ENCODE measurements around the gene ZPR1. TPM values are rescaled to one million over a fixed set of nuclear protein-coding genes. Genes with fewer than 3 reads are reported as not detected.

ZPR1 gene
- total RNA-seq, 1 donor from 2014 or later = 35.4 TPM

GRCh38 chr11:116825434-116825833 lies 37.6 kb upstream of the ZPR1 start:
- DNase-seq = no peak
- H3K9me3 ChIP-seq = no peaks in the 10 kb centered on the region
- H3K4me1 ChIP-seq = no peaks in the 10 kb centered on the region
- no peak overlapping the region for H3K27ac ChIP-seq
- no peaks in the 10 kb centered on the region for H3K36me3 ChIP-seq
- no peak for ATAC-seq
- no peak for TF ChIP-seq CTCF (IDR thresholded peaks at IDR 0.05)
- intact Hi-C loops (cut with DNase I) = no loop called here
- no peaks in the 10 kb centered on the region for H3K27me3 ChIP-seq (ENCODE audit: low read depth)
- H3K4me3 ChIP-seq = no peak overlapping the region

- Histone ChIP-seq H3K27ac (no peak within 1 kb of the TSS), H3K9me3 (no peaks in the 10 kb centered on the region), H3K36me3 (no peaks in the 10 kb centered on the region), H3K4me1 (no peaks in the 10 kb centered on the region), H3K4me3 (no peak within 1 kb of the TSS), H3K27me3 (ENCODE audit: low read depth) (no peaks in the 10 kb centered on the region)
- intact Hi-C loops (cut with DNase I) = no loop called here
- ATAC-seq (no peak), DNase-seq (no peak)
- no peak for TF ChIP-seq CTCF (IDR thresholded peaks at IDR 0.05)
Measured at GRCh38 chr11:116823031-116823843, 35.4 kb upstream of the ZPR1 start, which contains the start of gene APOA4. Gene APOA4, minus strand, starts transcription at chr11:116823304. Its CDS starts 113 bp downstream, at chr11:116823191.

- TF ChIP-seq CTCF (IDR thresholded peaks at IDR 0.05) = no peak
- ATAC-seq (no peak), DNase-seq (no peak)
- Histone ChIP-seq H3K9me3 (no peaks in the 10 kb centered on the region), H3K36me3 (no peaks in the 10 kb centered on the region), H3K27me3 (ENCODE audit: low read depth) (no peaks in the 10 kb centered on the region), H3K4me3 (no peak overlapping the region), H3K27ac (no peak overlapping the region), H3K4me1 (no peaks in the 10 kb centered on the region)
- intact Hi-C loops (cut with DNase I) = no loop called here
Measured at GRCh38 chr11:116822575-116822974, 34.8 kb upstream of the ZPR1 start.

GRCh38 chr11:116821050-116821918 lies 33.5 kb upstream of the ZPR1 start:
- ATAC-seq (peak in 1 of 2 donors; percentile 30), DNase-seq (no peak)
- TF ChIP-seq CTCF (IDR thresholded peaks at IDR 0.05) = no peak
- no peaks in the 10 kb centered on the region for H3K36me3 ChIP-seq
- H3K27ac ChIP-seq = no peak overlapping the region
- H3K27me3 ChIP-seq (ENCODE audit: low read depth) = no peaks in the 10 kb centered on the region
- intact Hi-C loops (cut with DNase I) = no loop called here
- H3K4me1 ChIP-seq = no peaks in the 10 kb centered on the region
- no peaks in the 10 kb centered on the region for H3K9me3 ChIP-seq
- H3K4me3 ChIP-seq = no peak overlapping the region

GRCh38 chr11:116819049-116819448 lies 31.2 kb upstream of the ZPR1 start:
- Histone ChIP-seq H3K27ac (no peak overlapping the region), H3K4me1 (no peaks in the 10 kb centered on the region), H3K9me3 (no peaks in the 10 kb centered on the region), H3K36me3 (no peaks in the 10 kb centered on the region), H3K4me3 (no peak overlapping the region), H3K27me3 (ENCODE audit: low read depth) (no peaks in the 10 kb centered on the region)
- ATAC-seq = no peak
- TF ChIP-seq CTCF (IDR thresholded peaks at IDR 0.05) = no peak
- intact Hi-C loops (cut with DNase I) = no loop called here
- no peak for DNase-seq
